Ishikawa (cell line): ENCODE data around the gene MAP2K1.

Experiments used
- CEBPB ChIP-seq: IDR thresholded peaks from 2 replicates; pipeline ENCODE4 v1.6.1; 2012
- CREB1 ChIP-seq: IDR thresholded peaks from 2 replicates; pipeline ENCODE4 v1.6.1; 2012; ENCODE audit warnings: low read depth
- EGR1 ChIP-seq: IDR thresholded peaks from 2 replicates; pipeline ENCODE4 v1.6.1; 2012
- EP300 ChIP-seq: IDR thresholded peaks from 2 replicates; pipeline ENCODE4 v1.6.1; 2012; ENCODE audit warnings: borderline replicate concordance
- FOXM1 ChIP-seq: IDR thresholded peaks from 2 replicates; pipeline ENCODE4 v1.6.1; 2012; ENCODE audit warnings: low read depth, borderline replicate concordance
- MAX ChIP-seq: IDR thresholded peaks from 2 replicates; pipeline ENCODE4 v1.6.1; 2012
- NFIC ChIP-seq: IDR thresholded peaks from 2 replicates; pipeline ENCODE4 v1.6.1; 2012
- RAD21 ChIP-seq: IDR thresholded peaks from 2 replicates; pipeline ENCODE4 v1.6.1; 2012; ENCODE audit warnings: low read depth
- REST ChIP-seq: IDR thresholded peaks from 2 replicates; pipeline ENCODE4 v1.6.1; 2012; ENCODE audit warnings: low read depth, mild to moderate bottlenecking
- TAF1 ChIP-seq: IDR thresholded peaks from 2 replicates; pipeline ENCODE4 v1.6.1; 2012; ENCODE audit warnings: low read depth, mild to moderate bottlenecking
- TCF12 ChIP-seq: IDR thresholded peaks from 2 replicates; pipeline ENCODE4 v1.6.1; 2012; ENCODE audit warnings: low read depth
- TEAD4 ChIP-seq: IDR thresholded peaks from 2 replicates; pipeline ENCODE4 v1.6.1; 2012
- USF1 ChIP-seq: IDR thresholded peaks from 2 replicates; pipeline ENCODE4 v1.6.1; 2012
- YY1 ChIP-seq: IDR thresholded peaks from 2 replicates; pipeline ENCODE4 v1.6.1; 2012; ENCODE audit warnings: low read depth
- ZBTB7A ChIP-seq: IDR thresholded peaks from 2 replicates; pipeline ENCODE4 v1.6.1; 2012; ENCODE audit warnings: low read depth

MAP2K1 gene

GRCh38 chr15:66523926-66524325, 137.2 kb downstream of the MAP2K1 start:
- TF ChIP-seq MAX, result no peak
- no peak for TF ChIP-seq REST

GRCh38 chr15:66524838-66525237, 138.1 kb downstream of the MAP2K1 start:
- TF ChIP-seq YY1 (no peak), EGR1 (no peak), CREB1 (no peak), CEBPB (no peak), TAF1 (no peak), USF1 (no peak), TCF12 (no peak), TEAD4 (no peak), EP300 (no peak), ZBTB7A (no peak), NFIC (no peak), RAD21 (no peak), MAX (no peak), REST (no peak), FOXM1 (no peak)

- TF ChIP-seq EP300 (no peak), RAD21 (no peak), YY1 (no peak), CEBPB (no peak), TCF12 (no peak), FOXM1 (no peak)
Observed at GRCh38 chr15:66535056-66535455, 148.3 kb downstream of the MAP2K1 start.
